HFF-Myc (cell line): Measurements from ENCODE around the gene ACVRL1.

Experiments
- DNase-seq: peaks from one replicate; pipeline ENCODE4 v3.0.0-alpha.2; 2011; ENCODE audit warnings: low read depth; ENCODE audit errors: extremely low read depth
- H3K4me3 ChIP-seq: replicated peaks from 2 replicates; pipeline ENCODE4 v1.5.1; 2011; ENCODE audit warnings: low read depth, mild to moderate bottlenecking, control low read depth, low read length
- CTCF ChIP-seq: IDR thresholded peaks from 2 replicates; pipeline ENCODE4 v1.5.1; 2012; ENCODE audit warnings: mild to moderate bottlenecking, low read depth, low read length, control low read depth; ENCODE audit errors: missing control alignments

Gene ACVRL1

GRCh38 chr12:51949342-51950030 is 42.2 kb downstream of the ACVRL1 start:
- no peak for DNase-seq
- TF ChIP-seq CTCF: no peak
- no peak overlapping the region for H3K4me3 ChIP-seq

- peak overlapping the region; percentile 54 for H3K4me3 ChIP-seq
Measured at GRCh38 chr12:51950682-51951198, 43.4 kb downstream of the ACVRL1 start.

GRCh38 chr12:51951199-51951842 is 44.0 kb downstream of the ACVRL1 start, which contains the start of gene ACVR1B:
Gene ACVR1B (plus strand): TSS chr12:51951699. CDS start chr12:51951744, 45 bp downstream.
- H3K4me3 ChIP-seq: peak within 1 kb of the TSS; percentile 90
- no peak for DNase-seq
- TF ChIP-seq CTCF: no peak

More at GRCh38 chr12:51950682-51951198, 43.4 kb downstream of the ACVRL1 start:
- no peak for TF ChIP-seq CTCF
- DNase-seq: no peak

GRCh38 chr12:51951843-51952722 is 44.8 kb downstream of the ACVRL1 start:
- DNase-seq: no peak
- H3K4me3 ChIP-seq: peak overlapping the region; percentile 90
- TF ChIP-seq CTCF: no peak

GRCh38 chr12:51953089-51953488 is 45.8 kb downstream of the ACVRL1 start:
- H3K4me3 ChIP-seq: peak overlapping the region; percentile 90
- TF ChIP-seq CTCF: no peak
- DNase-seq: no peak

GRCh38 chr12:51953864-51954263 is 46.6 kb downstream of the ACVRL1 start:
- H3K4me3 ChIP-seq: peak overlapping the region; percentile 90; the same call in 1 of the 2 replicates
- no peak for TF ChIP-seq CTCF
- DNase-seq: no peak
